ENCODE data around the gene DUSP12.

- TF ChIP-seq CTCF (IDR thresholded peaks at IDR 0.05) (no peak), POLR2A (IDR thresholded peaks at IDR 0.05) (no peak)
Measured at GRCh38 chr1:161787355-161787754, 37.8 kb downstream of the DUSP12 start.
